ENCODE measurements around the gene AIG1.

Gene AIG1

DNA sequence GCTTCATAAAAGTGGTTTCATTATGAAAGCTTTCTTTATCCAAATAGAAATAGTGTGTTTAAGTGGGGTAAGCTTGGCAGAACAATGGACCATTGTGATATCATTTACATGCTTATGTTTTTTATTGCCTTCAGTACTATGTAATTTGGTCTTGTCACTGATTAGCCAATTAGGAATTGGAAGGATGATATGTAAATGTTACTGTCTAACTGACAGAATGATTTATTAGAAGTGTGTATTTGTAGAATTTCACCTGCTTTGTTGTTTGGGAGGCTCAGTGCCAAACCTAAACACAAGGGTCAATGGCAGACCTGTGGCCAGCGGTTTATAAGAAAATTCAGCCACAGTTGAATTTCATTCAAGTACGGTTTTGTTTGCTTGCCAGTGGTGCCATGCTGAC is 39.0 kb downstream of the AIG1 start:
- TF ChIP-seq, protein P1, sequence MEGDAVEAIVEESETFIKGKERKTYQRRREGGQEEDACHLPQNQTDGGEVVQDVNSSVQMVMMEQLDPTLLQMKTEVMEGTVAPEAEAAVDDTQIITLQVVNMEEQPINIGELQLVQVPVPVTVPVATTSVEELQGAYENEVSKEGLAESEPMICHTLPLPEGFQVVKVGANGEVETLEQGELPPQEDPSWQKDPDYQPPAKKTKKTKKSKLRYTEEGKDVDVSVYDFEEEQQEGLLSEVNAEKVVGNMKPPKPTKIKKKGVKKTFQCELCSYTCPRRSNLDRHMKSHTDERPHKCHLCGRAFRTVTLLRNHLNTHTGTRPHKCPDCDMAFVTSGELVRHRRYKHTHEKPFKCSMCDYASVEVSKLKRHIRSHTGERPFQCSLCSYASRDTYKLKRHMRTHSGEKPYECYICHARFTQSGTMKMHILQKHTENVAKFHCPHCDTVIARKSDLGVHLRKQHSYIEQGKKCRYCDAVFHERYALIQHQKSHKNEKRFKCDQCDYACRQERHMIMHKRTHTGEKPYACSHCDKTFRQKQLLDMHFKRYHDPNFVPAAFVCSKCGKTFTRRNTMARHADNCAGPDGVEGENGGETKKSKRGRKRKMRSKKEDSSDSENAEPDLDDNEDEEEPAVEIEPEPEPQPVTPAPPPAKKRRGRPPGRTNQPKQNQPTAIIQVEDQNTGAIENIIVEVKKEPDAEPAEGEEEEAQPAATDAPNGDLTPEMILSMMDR (IDR thresholded peaks at IDR 0.05; ENCODE audit: extremely low read depth, insufficient read depth, missing control alignments): no peak
- in situ Hi-C loops (cut with MboI; ENCODE audit: low pct_unique_long_range_greater_than_20kb, low sequenced_read_pairs, unreplicated experiment): no loop called here
- no peak for DNase-seq (ENCODE audit: low spot score)

DNA sequence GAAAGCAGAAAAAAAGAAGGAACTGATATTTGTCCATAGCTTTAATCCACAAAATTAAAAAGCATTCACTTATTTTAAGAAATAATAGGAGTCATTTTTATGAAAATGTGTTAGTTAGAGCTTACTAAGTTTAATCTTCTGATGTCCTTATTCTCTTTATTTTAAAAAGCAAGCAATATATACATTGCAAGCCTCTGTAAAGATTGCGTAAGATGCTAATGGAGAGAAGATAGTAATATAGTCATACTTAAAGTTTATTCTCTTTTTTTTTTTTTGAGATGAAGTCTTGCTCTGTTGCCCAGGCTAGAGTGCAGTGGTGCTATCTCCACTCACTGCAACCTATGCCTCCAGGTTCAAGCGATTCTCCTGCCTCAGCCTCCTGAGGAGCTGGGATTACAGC is 39.7 kb downstream of the AIG1 start:
- TF ChIP-seq, protein P1 (IDR thresholded peaks at IDR 0.05; ENCODE audit: extremely low read depth, insufficient read depth, missing control alignments): no peak
- no peak for DNase-seq (ENCODE audit: low spot score)
- in situ Hi-C loops (cut with MboI; ENCODE audit: low pct_unique_long_range_greater_than_20kb, low sequenced_read_pairs, unreplicated experiment): no loop called here

DNA sequence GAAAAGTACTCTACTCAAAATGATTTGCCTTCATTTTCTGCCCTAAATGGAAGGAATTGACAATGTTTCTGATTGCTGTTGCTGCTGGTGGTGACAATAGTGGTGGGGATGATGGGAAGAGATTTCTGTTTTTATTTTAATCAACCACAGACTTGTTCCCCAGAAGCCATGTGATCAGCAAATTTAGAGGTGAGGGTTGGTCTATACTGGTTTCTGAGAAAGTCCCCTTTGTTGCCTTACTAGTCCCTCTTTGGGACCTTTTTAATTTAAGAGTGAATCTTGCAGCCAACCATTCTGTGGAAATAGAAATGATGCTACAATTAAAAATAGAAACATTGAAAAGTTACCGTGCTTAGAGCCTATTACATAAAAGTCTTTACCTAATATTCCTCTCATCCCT is 43.2 kb downstream of the AIG1 start:
- DNase-seq (ENCODE audit: low spot score): no peak
- TF ChIP-seq, protein P1 (IDR thresholded peaks at IDR 0.05; ENCODE audit: extremely low read depth, insufficient read depth, missing control alignments): no peak
- in situ Hi-C loops (cut with MboI; ENCODE audit: low pct_unique_long_range_greater_than_20kb, low sequenced_read_pairs, unreplicated experiment): no loop called here

DNA sequence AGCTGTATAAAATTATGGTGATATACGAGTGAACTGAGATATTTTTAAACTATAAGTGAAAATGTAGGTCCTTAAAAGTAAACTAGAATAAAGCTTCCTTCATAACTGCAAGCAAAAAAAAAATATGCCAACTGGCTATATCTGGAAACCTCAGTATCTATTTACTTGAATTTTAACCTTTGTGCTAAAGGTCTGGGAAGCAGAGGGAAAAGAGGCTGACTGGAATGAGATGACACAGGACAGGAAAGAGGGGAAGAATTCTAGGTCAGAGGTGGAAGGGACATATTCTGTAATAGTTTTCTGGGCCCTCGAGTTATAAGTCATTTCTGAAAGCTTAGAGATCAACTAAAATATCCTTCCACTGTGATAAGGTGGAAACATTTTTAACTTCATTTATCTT is 46.8 kb downstream of the AIG1 start:
- DNase-seq (ENCODE audit: low spot score): no peak
- TF ChIP-seq, protein P1 (IDR thresholded peaks at IDR 0.05; ENCODE audit: extremely low read depth, insufficient read depth, missing control alignments): no peak
- in situ Hi-C loops (cut with MboI; ENCODE audit: low pct_unique_long_range_greater_than_20kb, low sequenced_read_pairs, unreplicated experiment): no loop called here

DNA sequence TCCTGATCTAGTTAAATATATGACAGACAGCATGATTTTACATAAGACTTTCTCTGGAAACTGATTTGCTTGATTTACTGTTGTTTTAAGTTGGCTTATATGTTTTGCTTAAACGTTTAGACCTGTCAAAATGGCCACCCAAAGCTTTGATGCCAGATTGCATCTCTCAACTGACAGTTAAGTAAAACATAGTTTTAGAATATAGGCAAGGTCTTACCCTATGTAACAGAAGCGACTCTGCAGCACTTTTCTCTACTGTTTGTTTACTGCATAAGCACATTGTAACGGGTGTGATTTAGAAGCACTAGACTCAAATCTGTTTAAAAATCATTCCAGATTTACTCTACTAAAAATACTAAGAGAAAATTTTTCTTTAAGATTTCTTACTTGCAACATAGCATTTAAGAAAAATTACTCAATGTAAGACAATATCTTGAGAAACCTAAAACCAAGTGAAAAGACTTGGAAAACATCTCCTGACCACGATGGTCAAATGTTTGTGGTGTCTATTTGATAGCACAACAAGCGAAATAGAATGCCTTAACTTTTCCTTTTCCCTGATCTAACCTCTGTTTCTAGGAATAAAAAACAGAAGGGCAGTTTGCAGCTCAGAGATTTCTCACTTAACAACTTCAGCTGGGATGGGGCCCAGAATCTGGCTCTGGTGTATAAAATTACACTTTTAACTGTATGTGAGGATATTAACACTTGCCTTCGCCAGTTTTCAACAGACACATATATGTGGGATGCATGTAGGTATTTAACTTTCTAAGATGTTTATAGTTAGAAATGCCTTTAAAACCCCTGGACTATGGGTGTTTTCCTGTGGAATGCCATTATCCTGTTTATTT is 47.4 kb downstream of the AIG1 start:
- no peak for DNase-seq (ENCODE audit: low spot score)
- TF ChIP-seq, protein P1 (IDR thresholded peaks at IDR 0.05; ENCODE audit: extremely low read depth, insufficient read depth, missing control alignments): no peak
- in situ Hi-C loops (cut with MboI; ENCODE audit: low pct_unique_long_range_greater_than_20kb, low sequenced_read_pairs, unreplicated experiment): no loop called here

DNA sequence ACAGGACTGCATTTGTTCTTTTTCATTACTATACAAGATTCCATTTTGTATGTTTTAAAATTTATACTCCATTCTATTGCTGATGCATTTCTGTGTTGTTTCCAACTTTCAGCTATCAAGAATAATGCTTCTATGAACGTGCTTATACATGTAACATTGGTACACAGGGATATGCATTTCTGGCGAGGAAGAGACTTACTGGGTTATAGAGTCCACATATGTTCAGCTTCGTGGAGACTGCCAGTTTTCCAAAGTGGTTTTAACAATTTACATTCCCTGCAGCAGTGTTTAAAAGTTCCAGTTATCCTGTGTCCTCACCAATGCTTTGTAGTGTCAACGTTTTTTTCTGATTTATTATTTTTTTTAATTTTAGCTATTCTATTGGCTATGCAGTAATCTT is 48.5 kb downstream of the AIG1 start:
- TF ChIP-seq, protein P1 (IDR thresholded peaks at IDR 0.05; ENCODE audit: extremely low read depth, insufficient read depth, missing control alignments): no peak
- DNase-seq (ENCODE audit: low spot score): no peak
- in situ Hi-C loops (cut with MboI; ENCODE audit: low pct_unique_long_range_greater_than_20kb, low sequenced_read_pairs, unreplicated experiment): no loop called here
